Prostate gland (tissue), 2 donors: ENCODE results near the gene CACNA1E.

ENCODE experiments used
- POLR2A ChIP-seq: fragments of 450-650 bp; IDR thresholded peaks from one replicate; pipeline ENCODE4 v1.6.1; 2016; ENCODE audit warnings: antibody characterized with exemption, mild to moderate bottlenecking
- POLR2AphosphoS5 ChIP-seq: sonication (generic); formaldehyde crosslinking; IDR thresholded peaks from one replicate; pipeline ENCODE4 v1.6.1; 2017; ENCODE audit warnings: antibody characterized with exemption
- TF ChIP-seq, protein P1 (sequence below), 4 experiments: fragments of 200-600 bp in 2 of 4; fragments of 450-650 bp in 2 of 4; sonication (generic) in 2 of 4; IDR thresholded peaks; 1 replicate in 3 of 4; 2 replicates in 1 of 4; pipeline ENCODE4 v1.5.1; 2016 to 2019; ENCODE audit warnings: antibody characterized with exemption in 4 of 4, mild to moderate bottlenecking in 2 of 4, moderate library complexity in 2 of 4

DNA sequence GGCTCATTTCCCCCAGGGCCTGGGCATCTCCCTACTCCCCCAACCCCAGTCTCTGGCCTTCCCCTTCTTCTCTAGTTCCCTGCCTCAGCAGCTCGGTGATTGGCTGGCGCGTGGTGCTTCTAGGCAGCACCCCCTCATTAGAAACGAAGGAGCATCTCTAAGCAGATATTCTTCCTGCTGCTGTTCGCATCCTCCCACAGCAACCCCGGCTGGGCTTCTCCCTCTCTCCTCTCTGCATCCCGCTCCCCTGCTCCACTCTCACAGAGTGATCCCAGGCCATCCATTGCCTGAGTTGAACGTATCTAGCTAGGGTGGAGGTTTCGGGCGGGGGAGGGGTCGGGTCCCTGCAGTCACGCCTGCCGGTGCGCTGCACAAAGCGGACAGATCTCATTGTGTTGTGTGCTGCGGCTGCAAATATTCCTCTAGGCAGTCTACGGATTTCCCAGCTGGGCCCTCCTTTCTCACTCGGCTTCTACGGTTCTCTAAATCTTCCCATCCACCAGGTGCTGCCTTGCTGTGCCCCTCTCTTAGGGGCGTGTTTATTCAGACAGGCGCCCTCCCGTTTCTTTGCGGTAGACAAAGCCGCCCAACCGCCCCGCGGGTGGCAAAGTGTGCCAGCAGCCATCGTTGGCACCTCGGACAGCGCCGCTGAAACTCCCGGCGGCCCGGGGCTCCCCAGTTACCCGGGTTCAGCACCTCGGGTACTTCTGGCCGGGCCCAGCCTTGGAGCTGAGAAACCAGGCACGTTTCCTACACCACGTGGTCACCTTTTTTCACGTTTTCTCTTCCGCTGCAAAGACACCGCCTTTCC lies 2.2 kb downstream of the CACNA1E start:
- TF ChIP-seq, protein P1, sequence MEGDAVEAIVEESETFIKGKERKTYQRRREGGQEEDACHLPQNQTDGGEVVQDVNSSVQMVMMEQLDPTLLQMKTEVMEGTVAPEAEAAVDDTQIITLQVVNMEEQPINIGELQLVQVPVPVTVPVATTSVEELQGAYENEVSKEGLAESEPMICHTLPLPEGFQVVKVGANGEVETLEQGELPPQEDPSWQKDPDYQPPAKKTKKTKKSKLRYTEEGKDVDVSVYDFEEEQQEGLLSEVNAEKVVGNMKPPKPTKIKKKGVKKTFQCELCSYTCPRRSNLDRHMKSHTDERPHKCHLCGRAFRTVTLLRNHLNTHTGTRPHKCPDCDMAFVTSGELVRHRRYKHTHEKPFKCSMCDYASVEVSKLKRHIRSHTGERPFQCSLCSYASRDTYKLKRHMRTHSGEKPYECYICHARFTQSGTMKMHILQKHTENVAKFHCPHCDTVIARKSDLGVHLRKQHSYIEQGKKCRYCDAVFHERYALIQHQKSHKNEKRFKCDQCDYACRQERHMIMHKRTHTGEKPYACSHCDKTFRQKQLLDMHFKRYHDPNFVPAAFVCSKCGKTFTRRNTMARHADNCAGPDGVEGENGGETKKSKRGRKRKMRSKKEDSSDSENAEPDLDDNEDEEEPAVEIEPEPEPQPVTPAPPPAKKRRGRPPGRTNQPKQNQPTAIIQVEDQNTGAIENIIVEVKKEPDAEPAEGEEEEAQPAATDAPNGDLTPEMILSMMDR (IDR thresholded peaks at IDR 0.05): no peak
- TF ChIP-seq POLR2A: no peak
- TF ChIP-seq POLR2AphosphoS5: no peak
